Activated effector memory CD4-positive, alpha-beta T cell treated with Interleukin-2 at 50 U/mL for 16 hours (primary cell): ENCODE data around the gene SAMM50.

Experiments used
- DNase-seq: peaks from one replicate; pipeline ENCODE4 v3.0.0-alpha.2; 2020

Gene SAMM50

GRCh38 chr22:43955040-43955882, at the start of gene SAMM50:
Gene SAMM50 (plus strand): TSS chr22:43955442. CDS start chr22:43955578, 136 bp downstream.
- peak; percentile 87 for DNase-seq

GRCh38 chr22:43905681-43906080, 49.6 kb upstream of the SAMM50 start:
- no peak for DNase-seq

- no peak for DNase-seq
These were observed 45.5 kb upstream of the SAMM50 start for GRCh38 chr22:43909708-43910107.

- no peak for DNase-seq
These were observed 45.0 kb upstream of the SAMM50 start for GRCh38 chr22:43910178-43910695.

GRCh38 chr22:43911351-43911750, 43.9 kb upstream of the SAMM50 start:
- no peak for DNase-seq

GRCh38 chr22:43917521-43917920, 37.7 kb upstream of the SAMM50 start:
- no peak for DNase-seq

GRCh38 chr22:43919106-43919973, 35.9 kb upstream of the SAMM50 start:
- no peak for DNase-seq

- DNase-seq: no peak
These were observed 33.9 kb upstream of the SAMM50 start for GRCh38 chr22:43921370-43921769.

- DNase-seq: no peak
These were observed 33.1 kb upstream of the SAMM50 start for GRCh38 chr22:43922123-43922522.

GRCh38 chr22:43923191-43923590, 32.1 kb upstream of the SAMM50 start:
- DNase-seq: no peak

GRCh38 chr22:43923631-43924464, 31.4 kb upstream of the SAMM50 start, which contains the start of gene PNPLA3:
Gene PNPLA3 (plus strand): TSS chr22:43923805. CDS start chr22:43923912, 107 bp downstream.
- peak; percentile 54 for DNase-seq

GRCh38 chr22:43924877-43925276, 30.4 kb upstream of the SAMM50 start:
- no peak for DNase-seq

GRCh38 chr22:43925433-43926348, 29.6 kb upstream of the SAMM50 start:
- no peak for DNase-seq

- DNase-seq: no peak
These were observed 28.9 kb upstream of the SAMM50 start for GRCh38 chr22:43926349-43926710.

GRCh38 chr22:43928468-43928867, 26.8 kb upstream of the SAMM50 start:
- no peak for DNase-seq

- no peak for DNase-seq
These were observed 26.3 kb upstream of the SAMM50 start for GRCh38 chr22:43928908-43929307.

GRCh38 chr22:43931771-43932170, 23.5 kb upstream of the SAMM50 start:
- no peak for DNase-seq

GRCh38 chr22:43941449-43941848, 13.8 kb upstream of the SAMM50 start:
- DNase-seq: no peak

- no peak for DNase-seq
These were observed 10.4 kb upstream of the SAMM50 start for GRCh38 chr22:43944670-43945430.

- DNase-seq: peak; percentile 32
These were observed 9.4 kb upstream of the SAMM50 start for GRCh38 chr22:43945632-43946383.
